Activated T-cell treated with anti-CD3 and anti-CD28 coated beads for 24 hours (primary cell): ENCODE results near the gene ZNF512B.
"Not testable (repeated sequence)": the region's sequence is repeated elsewhere in the genome, so short reads cannot be mapped to it uniquely, and the experiment has no call there.

ENCODE experiments used
- DNase-seq: peaks from one replicate; pipeline ENCODE4 v3.0.0-alpha.2; 2020; ENCODE audit warnings: low read depth

The ZNF512B gene

DNA sequence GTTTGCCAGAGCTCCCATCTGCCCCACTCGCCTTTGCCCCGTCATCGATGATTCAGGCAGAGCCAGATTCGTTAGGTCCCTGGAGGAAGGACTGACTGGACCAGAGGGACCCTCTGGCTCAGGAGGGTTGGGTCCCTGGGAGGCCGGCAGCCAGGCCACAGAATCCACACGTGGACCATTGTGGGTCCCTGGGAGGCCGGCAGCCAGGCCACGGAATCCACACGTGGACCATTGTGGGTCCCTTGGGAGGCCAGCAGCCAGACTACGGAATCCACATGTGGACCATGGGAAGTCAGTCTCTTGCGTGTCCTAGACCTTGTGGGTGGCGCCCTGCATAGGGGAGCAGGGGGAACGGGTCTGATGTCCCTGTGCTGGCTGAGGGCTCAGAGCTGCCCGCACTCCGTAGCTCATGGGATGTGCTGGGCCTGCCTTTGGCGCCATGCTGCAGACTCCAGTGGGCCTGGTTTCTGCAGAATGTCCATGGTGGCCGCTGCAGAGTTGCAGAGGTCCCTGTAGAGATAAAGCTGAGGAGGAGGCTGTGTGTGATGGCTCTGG, 37.0 kb downstream of the ZNF512B start:
- no peak for DNase-seq

DNA sequence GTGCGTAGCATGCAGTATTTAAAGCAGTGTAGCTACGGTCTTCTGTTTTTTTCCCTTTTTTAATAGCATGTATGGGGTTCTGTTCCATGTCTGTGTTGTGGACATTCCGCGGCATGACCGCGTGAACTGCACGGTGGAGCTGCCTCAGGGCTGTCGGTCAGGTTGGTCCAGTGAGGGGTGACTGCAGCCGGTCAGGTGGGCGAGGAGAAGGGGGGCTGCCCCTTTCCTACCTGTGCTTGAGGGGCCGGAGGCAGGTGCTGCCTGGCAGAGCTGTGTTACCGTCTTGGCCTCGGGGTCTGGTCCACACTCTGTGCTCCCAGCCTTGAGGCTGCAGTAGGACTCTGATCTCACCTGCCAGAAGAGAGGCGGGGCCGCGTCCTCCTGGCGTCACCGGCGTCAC, 38.0 kb downstream of the ZNF512B start:
- no peak for DNase-seq

DNA sequence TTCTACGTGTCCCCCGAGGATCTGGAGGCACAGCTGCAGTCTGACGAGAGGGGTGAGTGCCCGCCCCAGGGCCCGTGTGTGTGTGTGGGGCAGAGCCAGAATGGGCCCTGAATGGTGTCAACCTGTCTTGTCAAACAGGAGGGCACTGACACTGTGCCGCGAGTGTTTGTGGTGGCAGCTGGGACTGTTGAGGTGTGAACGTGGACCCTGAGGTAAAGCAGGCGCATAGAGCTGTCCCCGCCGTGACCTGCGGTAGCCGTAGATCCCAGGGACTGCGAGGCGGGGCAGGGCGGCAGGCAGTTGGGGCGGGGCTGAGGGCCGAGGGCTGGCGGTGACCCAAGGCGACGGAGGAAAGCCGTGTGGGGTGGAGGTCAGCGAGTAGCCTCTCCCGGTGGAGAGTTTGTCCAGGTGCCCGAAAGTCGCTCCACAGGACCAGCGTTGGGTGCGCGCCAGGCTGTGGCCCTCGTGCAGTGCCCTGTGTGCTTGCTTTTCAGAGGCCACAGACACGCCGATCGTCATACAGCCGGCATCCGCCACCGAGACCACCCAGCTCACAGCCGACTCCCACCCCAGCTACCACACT, 38.7 kb downstream of the ZNF512B start:
- no peak for DNase-seq

DNA sequence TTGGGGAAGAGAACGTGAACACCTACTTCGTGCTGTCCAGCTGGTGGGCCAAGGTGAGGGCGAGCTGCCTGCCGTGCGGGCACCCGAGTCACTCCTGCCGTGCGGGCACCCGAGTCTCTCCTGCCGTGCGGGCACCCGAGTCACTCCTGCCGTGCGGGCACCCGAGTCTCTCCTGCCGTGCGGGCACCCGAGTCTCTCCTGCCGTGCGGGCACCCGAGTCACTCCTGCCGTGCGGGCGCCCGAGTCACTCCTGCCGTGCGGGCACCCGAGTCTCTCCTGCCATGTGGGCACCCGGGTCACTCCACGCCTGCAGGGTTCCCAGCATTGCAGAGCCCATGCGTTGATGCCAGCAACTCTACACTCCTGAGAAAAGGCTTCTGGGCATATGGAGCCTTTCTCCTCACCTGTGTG, 40.3 kb downstream of the ZNF512B start:
- DNase-seq, result not testable (repeated sequence)

DNA sequence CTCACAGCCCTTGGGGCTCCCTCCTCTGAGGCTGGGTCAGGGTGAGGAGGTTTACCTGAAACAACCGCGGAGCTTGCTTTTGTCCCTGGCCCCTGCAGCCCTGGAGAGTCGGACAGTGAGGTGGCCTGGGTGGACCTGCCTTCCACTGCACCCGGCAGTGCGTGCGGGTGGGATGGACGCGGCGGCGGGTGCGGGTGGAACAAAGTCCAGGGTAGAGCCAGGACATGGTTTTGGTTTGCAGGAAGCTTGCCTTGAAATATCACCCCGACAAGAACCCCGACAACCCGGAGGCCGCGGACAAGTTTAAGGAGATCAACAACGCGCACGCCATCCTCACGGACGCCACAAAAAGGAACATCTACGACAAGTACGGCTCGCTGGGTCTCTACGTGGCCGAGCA, 40.7 kb downstream of the ZNF512B start:
- no peak for DNase-seq

DNA sequence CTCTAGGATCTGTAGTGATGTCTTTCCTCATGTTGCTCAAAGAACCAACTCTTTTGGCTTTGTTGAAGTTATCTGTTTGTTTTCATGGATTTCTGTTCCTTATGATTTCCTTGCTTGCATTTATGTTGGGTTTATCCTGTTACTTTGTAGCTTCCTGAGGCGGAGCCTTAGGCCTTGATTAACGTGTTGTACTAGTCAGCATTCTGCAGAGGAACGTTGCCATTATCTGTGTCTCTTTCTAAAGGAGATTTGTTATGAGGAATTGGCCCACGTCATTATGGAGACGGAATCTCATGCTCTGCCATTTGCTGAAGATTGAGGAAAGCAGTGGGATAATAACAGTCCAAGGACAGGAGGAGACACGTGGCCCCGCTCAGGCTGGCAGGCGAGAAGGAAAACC, 43.4 kb downstream of the ZNF512B start:
- no peak for DNase-seq

DNA sequence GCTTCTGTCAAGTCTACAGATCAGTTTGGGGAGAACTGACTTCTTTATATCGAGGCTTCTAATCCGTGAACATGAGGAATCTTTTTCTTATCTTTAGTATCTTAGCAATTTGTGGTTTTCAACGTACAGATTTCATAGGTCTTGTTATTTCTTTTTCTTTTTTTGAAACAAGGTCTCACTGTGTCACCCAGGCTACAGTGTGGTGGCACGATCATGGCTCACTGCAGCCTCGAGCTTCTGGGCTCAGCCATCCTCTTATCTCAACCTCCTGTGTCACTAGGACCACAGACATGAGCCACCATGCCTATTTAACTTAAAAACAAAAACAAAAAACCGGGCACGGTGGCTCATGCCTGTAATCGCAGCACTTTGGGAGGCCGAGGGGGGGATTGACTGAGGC, 45.5 kb downstream of the ZNF512B start:
- no peak for DNase-seq

DNA sequence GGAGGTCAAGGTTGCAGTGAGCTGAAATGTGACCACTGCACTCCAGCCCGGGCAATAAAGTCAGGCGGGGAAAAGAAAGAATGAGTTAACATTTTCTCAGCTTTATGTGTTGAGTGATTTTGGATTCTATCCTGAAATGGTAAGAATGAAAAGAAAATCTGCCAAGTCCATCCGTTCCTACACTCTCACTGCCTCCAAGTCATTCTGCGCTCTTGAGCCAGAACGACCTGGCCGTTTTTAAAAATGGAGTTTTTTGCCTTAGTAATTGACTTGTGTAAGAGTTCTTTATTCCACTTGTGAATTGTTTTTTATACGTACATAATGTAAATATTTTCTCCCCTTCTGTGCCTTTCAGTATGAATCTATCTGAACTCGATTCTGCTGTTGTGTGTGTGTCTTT, 46.1 kb downstream of the ZNF512B start:
- DNase-seq, result no peak

DNA sequence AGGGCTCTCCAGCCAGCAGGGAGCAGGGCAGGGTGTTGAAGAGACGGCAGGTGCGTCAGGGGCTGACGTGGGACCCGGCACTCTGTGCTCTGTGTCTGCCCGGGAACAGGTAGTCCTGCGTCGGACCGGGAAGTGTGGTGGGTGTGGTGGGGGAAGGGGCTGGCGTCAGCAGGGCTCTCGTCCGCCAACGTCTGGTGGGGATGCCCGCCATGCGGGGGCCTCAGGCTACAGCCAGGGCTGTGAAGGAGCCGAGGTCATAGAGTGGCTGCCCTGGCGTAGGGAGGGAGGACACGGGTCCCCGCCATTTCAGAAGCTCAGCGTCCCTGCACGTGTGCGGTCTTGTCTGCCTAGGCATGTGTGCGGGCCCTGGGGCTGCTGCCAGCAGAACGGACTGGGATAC, 49.5 kb downstream of the ZNF512B start:
- DNase-seq, result no peak

DNA sequence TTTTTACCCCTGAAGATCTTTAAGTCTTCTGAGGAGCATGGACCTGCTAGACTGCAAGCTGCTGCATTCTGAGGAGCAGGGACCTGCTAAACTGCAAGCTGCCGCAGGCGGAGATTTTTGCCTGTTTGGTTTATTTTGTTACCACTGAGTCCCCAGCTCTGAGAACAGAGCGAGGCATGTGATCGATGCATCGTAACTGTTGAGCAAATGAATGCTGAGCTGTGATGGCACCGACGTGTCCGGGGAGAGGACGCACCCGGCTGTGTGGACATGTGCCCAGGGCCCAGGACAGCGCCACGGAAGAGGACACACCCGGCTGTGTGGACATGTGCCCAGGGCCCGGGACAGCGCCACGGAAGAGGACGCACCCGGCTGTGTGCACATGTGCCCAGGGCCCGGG, 50.6 kb downstream of the ZNF512B start:
- DNase-seq, result no peak

DNA sequence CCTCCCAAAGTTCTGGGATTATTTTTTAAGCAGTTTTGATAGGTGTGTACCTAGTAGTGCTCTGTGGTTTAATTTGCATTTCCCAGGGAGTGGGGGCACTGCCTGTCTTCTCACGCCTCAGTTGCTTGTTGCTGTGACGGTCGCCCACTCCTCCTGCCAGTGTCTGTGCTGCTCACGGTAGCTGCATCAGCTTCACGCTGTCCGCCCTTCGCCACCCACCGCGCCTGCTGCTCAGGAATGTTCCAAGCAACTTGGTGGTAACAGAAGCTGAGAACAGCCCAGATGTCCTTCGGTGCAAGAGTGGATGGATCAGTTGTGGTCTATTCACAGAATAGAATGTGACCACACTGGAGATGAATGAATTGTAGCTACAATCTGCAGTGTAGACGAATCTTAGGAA, 51.9 kb downstream of the ZNF512B start:
- DNase-seq, result no peak

DNA sequence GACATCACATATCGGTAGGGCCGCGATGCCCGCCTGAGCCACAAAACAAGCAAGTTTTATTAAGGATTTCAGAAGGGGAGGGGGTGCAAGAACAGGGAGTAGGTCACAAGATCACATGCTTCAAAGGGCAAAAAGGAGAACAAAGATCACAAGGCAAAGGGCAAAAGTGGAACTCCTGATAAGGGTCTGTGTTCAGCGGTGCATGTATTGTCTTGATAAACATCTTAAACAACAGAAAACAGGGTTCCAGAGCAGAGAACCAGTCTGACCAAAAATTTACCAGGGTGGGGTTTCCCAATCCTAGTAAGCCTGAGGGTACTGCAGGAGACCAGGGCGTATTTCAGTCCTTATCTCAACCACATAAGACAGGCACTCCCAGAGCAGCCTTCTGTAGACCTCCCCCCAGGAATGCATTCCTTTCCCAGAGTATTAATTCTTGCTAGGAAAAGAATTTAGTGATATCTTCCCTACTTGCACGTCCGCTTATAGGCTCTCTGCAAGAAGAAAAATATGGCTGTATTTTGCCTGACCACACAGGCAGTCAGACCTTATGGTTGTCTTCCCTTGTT, 53.3 kb downstream of the ZNF512B start:
- not testable (repeated sequence) for DNase-seq

DNA sequence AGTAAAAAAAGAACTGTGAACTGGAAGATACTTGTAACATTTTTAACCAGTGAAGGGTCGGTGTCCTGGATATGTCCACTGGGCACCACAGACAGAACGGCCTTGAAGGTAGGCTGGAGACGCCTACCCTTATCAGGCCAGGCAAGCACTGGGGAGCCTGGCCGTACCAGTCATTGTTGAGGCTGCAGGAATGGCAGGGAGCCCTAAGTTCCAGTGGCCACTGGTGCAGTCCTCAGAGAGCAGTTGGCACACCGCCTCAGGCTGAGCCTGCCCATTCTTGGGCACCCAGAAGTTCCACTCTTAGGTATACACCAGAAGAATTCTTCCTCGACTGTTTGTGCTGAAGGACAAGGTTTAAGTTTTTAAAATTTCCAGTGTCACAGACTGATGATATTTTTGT, 54.3 kb downstream of the ZNF512B start:
- DNase-seq, result no peak

DNA sequence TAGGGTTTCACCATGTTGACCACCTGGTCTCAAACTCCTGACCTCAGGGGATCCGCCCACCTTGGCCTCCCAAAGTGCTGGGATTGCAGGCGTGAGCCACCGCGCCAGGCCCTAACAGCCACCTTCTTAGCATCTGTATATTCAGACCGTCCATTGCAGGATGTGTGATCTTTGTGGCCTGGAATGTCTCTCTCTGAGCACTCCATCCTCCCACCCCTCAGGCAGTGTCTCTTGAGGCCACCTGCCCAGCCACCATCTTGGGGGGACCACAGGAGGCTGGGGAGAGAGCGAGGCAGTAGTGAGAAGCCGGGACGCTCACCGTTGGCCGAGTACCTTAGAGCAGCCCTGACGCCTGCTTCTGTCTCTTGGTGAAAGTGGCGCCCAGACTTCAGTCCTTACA, 56.0 kb downstream of the ZNF512B start:
- no peak for DNase-seq

DNA sequence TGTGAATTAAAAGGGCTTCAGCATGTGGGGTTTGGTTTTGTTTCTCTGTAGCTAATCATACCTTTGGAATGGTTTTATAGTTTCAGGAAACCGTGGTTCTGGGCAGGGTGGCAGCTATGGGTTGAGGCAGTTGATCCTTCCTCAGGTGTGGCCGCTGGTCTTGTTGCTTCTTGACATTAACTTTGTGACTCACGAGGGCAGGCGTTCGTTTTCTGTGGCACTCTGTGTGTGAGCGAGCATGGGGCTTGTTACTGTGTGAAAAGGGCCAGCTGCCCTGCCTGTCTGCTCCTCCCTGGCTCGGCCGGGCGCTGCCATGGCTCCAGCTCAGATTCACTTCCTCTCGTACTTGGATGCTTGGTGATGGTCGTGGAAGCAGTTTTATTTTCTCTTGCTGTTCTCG, 58.6 kb downstream of the ZNF512B start:
- no peak for DNase-seq

DNA sequence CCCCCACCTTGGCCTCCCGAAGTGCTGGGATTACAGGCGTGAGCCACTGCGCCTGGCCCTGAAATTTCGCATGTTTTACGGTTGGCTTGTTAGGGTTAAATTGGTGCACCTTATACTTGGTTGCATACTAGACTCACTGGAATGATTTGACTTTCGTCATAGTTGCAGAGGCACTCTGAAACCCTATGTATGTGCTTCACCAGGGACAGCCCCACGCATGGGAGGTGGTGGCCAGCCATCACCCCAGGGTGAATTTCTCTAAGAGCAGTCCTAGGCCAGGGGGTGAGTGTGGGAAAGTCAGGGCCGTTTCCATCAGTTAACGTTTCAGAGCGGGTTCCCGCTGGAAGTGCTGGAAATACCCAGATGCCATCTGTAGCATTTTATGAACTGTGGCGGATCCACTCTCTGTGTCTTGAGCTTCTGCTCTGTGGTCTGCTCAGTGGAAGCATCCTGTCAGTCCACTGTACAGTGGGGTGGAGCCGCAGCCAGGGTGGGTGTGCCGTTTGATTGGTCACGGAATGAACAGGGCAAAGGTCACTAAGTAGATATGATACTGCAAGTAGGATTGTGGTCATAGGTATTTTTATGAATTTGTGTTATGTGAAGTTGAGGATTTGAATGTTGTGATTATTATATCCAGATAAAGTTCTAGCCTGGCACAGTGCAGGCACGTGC, 61.6 kb downstream of the ZNF512B start:
- DNase-seq, result no peak
